Tibial artery (tissue), 4 donors: ENCODE data around the gene NPPA.

Experiments used
- DNase-seq, 2 donors: peaks; one replicate each; pipeline ENCODE4 v3.0.0-alpha.2; 2019
- H3K27ac ChIP-seq, 2 donors: fragments of 200-600 bp; sonication (generic) in 1 of 2; 1 replicate in 1 of 2; 2 replicates in 1 of 2; pipeline ENCODE4 v1.5.1; 2018 to 2019; ENCODE audit warnings: mild to moderate bottlenecking in 1 of 2
- H3K27me3 ChIP-seq, 2 donors: fragments of 200-600 bp; sonication (generic) in 1 of 2; one replicate each; pipeline versions ENCODE4 v1.5.1 to v1.6.0; 2016 to 2019
- H3K36me3 ChIP-seq, 3 donors: fragments of 200-600 bp; sonication (generic) in 2 of 3; one replicate each; pipeline ENCODE4 v1.5.1; 2016 to 2019; ENCODE audit warnings: mild to moderate bottlenecking in 2 of 3
- H3K4me1 ChIP-seq, 4 donors: fragments of 200-600 bp; sonication (generic) in 2 of 4; 1 replicate in 3 of 4; 2 replicates in 1 of 4; pipeline ENCODE4 v1.5.1; 2016 to 2019
- H3K4me3 ChIP-seq, 2 donors: fragments of 200-600 bp; sonication (generic) in 1 of 2; 1 replicate in 1 of 2; 2 replicates in 1 of 2; pipeline ENCODE4 v1.5.1; 2018 to 2019; ENCODE audit warnings: mild to moderate bottlenecking in 2 of 2
- H3K9me3 ChIP-seq, 3 donors: fragments of 200-600 bp; sonication (generic) in 1 of 3; one replicate each; pipeline ENCODE4 v1.5.1; 2016 to 2019
- intact Hi-C: fragments of 100-400 bp; cut with DNase I; formaldehyde crosslinking; loops from one replicate; pipeline ENCODE4 v1.15.0; 2023; ENCODE audit warnings: low total_unique reads
- TF ChIP-seq, protein P1 (sequence below), 2 experiments: fragments of 200-600 bp in 1 of 2; fragments of 450-650 bp in 1 of 2; IDR thresholded peaks; one replicate each; pipeline ENCODE4 v1.5.1; 2017 to 2019; ENCODE audit warnings: antibody characterized with exemption in 2 of 2, mild to moderate bottlenecking in 1 of 2, moderate library complexity in 1 of 2

Gene NPPA

DNA sequence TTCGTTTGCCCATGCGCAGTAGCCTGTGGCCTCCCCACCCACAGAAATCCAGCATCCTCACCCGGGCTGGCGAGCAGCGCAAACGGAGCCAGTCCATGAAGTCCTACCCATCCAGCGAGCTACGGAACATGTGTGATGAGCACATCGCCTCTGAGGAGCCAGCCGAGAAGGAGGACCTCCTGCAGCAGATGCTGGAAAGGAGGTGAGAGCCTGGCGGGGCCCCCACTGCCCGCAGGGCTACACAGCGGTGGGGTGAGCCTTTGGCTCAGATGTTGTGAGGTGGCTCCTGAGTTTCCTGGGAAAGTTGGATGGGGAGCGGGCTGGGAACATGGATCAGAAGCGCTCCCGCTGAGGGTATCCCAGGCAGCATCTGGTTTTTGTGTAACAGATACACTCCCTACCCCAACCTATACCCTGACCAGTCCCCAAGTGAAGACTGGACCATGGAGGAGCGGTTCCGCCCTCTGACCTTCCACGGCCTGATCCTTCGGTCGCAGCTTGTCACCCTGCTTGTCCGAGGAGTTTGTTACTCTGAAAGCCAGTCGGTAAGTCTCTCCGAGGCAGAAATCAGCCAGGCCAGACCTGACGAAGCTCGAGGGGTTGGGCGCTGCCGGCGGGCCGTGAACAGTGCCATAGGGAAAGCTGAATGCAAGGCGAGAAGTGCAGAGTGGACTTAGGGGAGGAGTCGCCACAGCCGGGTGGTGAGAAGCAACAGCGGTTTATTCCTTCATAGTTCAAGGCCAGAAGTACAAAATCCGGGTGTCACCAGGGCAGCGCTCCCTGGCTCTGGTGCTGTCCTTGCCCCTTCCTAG lies 10.4 kb downstream of the NPPA start:
- intact Hi-C loops, result loop anchor here (5.0 to 10.0 kb wide), 2 partner anchors 55 to 368 kb away; no protein-coding TSS in a partner anchor
- H3K36me3 ChIP-seq, result peaks cover 86 to 99% (median 98%) of the 10 kb centered on the region in 3 donors
- TF ChIP-seq, protein P1, sequence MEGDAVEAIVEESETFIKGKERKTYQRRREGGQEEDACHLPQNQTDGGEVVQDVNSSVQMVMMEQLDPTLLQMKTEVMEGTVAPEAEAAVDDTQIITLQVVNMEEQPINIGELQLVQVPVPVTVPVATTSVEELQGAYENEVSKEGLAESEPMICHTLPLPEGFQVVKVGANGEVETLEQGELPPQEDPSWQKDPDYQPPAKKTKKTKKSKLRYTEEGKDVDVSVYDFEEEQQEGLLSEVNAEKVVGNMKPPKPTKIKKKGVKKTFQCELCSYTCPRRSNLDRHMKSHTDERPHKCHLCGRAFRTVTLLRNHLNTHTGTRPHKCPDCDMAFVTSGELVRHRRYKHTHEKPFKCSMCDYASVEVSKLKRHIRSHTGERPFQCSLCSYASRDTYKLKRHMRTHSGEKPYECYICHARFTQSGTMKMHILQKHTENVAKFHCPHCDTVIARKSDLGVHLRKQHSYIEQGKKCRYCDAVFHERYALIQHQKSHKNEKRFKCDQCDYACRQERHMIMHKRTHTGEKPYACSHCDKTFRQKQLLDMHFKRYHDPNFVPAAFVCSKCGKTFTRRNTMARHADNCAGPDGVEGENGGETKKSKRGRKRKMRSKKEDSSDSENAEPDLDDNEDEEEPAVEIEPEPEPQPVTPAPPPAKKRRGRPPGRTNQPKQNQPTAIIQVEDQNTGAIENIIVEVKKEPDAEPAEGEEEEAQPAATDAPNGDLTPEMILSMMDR (IDR thresholded peaks at IDR 0.05), result no peak
- no peaks in the 10 kb centered on the region for H3K9me3 ChIP-seq
- DNase-seq, result no peak
- H3K27ac ChIP-seq, result no peak overlapping the region
- H3K4me3 ChIP-seq, result no peak overlapping the region
- peaks cover 0 to 14% (median 11%) of the 10 kb centered on the region in 4 donors for H3K4me1 ChIP-seq
- no peaks in the 10 kb centered on the region for H3K27me3 ChIP-seq

DNA sequence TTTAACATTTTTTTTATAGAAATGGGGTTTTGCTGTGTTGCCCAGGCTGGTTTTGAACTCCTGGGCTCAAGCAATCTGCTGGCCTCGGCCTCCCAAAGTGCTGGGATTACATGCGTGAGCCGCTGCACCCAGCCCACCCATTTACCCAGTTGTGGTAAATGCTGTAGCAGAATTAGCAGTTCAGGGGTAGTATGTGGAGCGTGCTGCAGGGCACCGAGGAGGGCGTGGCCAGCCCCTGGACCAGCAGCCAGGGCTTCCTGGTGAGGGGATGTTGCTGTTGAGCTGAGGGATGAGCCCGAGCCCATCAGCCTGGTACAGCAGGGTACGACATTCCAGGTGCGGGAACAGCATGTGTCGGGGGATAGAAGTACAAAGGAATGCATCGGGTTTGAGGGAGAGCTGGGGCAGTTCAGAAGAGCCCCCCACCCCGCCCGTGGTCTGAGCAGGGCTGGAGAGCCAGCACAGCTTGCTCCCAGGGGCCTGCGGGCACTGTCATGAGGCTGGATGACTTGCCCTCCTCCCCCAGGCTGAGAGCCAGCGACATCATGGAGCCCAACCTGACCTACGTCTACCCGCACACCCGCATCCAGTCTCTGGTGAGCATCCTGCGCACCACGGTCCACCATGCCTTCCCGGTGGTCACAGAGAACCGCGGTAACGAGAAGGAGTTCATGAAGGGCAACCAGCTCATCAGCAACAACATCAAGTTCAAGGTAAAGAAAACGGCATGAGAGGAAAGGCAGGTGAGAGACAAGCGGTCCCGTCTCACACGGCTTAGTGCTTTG lies 11.9 kb downstream of the NPPA start:
- intact Hi-C loops, result loop anchor here (5.0 to 10.0 kb wide), 2 partner anchors 57 to 369 kb away; no protein-coding TSS in a partner anchor
- H3K36me3 ChIP-seq, result peaks cover 86 to 99% (median 98%) of the 10 kb centered on the region in 3 donors
- no peak overlapping the region for H3K27ac ChIP-seq
- no peak overlapping the region for H3K4me3 ChIP-seq
- H3K9me3 ChIP-seq, result no peaks in the 10 kb centered on the region
- DNase-seq, result no peak
- TF ChIP-seq, protein P1 (IDR thresholded peaks at IDR 0.05), result no peak
- no peaks in the 10 kb centered on the region for H3K27me3 ChIP-seq
- H3K4me1 ChIP-seq, result peaks cover 0 to 9% (median 8%) of the 10 kb centered on the region in 4 donors

DNA sequence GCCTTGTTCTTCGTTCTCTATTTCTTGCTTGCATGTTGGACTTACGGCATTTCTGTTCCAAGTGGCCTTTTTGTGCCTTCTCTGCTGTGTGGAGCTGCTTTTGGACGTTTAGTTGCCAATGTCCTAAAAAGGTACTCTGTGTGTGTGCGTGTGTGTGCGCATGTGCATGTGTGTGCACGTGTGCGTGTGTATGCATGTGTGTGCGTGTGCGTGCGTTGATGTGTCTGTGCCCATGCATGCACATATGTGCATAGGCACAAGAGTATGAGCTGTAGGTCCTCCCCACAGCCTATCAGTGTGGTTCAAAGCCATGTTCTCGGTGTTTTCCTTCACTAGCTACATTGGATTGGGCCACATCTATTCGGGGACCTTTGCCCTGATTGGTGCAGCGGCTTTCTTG lies 13.7 kb downstream of the NPPA start:
- peaks cover 88 to 99% (median 96%) of the 10 kb centered on the region in 3 donors for H3K36me3 ChIP-seq
- no peaks in the 10 kb centered on the region for H3K9me3 ChIP-seq
- no peak overlapping the region for H3K27ac ChIP-seq
- DNase-seq, result no peak
- no peaks in the 10 kb centered on the region for H3K4me1 ChIP-seq
- intact Hi-C loops, result loop anchor here (10.0 kb wide), 1 partner anchor 371 kb away; no protein-coding TSS in a partner anchor
- TF ChIP-seq, protein P1 (IDR thresholded peaks at IDR 0.05), result no peak
- H3K4me3 ChIP-seq, result no peak overlapping the region
- no peaks in the 10 kb centered on the region for H3K27me3 ChIP-seq

DNA sequence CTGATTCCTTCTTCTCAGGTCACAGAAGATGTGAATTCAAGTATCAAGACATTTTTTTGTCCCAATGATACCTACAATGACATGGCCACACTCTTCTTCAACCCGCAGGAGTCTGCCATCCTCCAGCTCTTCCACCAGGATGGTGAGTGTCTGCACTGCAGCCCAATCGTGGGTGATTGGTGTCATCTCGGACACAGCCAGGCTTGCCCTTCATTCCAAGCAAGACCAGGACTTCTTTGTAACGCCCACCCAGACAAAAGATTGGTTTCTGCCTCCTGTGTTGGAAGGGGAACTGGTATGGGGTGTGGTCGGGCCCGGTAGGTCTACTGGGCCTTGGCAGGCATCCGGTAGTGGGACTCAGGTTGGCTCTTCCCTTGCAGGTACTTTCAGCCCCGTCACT lies 14.1 kb downstream of the NPPA start:
- no peaks in the 10 kb centered on the region for H3K4me1 ChIP-seq
- no peaks in the 10 kb centered on the region for H3K9me3 ChIP-seq
- no peaks in the 10 kb centered on the region for H3K27me3 ChIP-seq
- no peak overlapping the region for H3K27ac ChIP-seq
- no peak overlapping the region for H3K4me3 ChIP-seq
- DNase-seq, result no peak
- intact Hi-C loops, result loop anchor here (10.0 kb wide), 1 partner anchor 371 kb away; no protein-coding TSS in a partner anchor
- TF ChIP-seq, protein P1 (IDR thresholded peaks at IDR 0.05), result no peak
- peaks cover 91 to 100% (median 97%) of the 10 kb centered on the region in 3 donors for H3K36me3 ChIP-seq

- Histone ChIP-seq H3K4me3 (no peak overlapping the region), H3K27ac (no peak overlapping the region), H3K4me1 (no peaks in the 10 kb centered on the region), H3K36me3 (peaks cover 91 to 100% (median 96%) of the 10 kb centered on the region in 3 donors), H3K9me3 (no peaks in the 10 kb centered on the region), H3K27me3 (no peaks in the 10 kb centered on the region)
- TF ChIP-seq, protein P1 (IDR thresholded peaks at IDR 0.05), result no peak
- no peak for DNase-seq
- intact Hi-C loops, result loop anchor here (10.0 kb wide), 1 partner anchor 373 kb away; no protein-coding TSS in a partner anchor
These were observed 15.4 kb downstream of the NPPA start for GRCh38 chr1:11831945-11832725.
